ENCODE measurements around the gene YJEFN3.

DNA sequence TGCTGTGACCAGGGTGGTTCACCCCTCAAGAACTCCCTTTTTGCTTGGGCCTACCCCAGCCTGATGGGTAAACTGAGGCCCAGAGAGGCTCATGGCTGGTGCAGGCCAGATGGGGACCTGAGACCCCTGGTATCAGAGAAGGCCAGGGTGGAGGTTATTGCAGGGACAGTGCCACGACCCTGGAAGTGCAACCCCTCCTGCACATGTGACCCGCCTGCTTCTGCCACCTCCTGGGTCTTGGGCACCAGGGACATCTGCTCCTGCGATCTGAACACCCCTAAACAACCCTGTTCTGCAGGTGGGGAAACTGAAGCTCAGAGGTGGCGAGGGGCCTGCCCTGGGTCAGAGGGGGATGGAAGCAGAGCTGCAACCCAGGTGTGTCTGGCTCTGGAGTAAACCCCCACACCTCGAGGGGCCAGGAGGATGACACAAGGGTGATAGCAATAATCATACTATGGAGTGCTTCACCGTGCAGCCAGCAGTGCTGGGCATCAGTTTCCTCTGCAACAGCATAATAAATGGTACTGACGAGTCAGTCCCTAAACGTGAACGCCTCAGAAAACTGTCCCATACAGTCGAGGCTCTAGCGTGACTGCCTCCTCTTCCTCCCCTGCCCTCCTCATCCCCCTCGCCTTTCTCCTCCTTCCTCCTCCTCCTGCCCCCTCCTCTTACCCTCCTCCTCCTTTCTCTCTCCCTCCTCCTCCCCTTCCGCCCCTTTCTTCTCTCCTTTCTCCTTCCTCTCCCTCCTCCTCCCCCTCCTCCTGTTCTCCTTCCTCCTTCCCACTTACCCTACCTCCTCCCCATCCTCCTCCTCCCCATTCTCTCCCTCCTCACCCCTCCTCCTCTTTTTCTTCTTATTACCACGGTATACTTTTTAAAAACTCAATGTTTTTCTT is 4.3 kb downstream of the YJEFN3 start:
- TF ChIP-seq, protein P1, sequence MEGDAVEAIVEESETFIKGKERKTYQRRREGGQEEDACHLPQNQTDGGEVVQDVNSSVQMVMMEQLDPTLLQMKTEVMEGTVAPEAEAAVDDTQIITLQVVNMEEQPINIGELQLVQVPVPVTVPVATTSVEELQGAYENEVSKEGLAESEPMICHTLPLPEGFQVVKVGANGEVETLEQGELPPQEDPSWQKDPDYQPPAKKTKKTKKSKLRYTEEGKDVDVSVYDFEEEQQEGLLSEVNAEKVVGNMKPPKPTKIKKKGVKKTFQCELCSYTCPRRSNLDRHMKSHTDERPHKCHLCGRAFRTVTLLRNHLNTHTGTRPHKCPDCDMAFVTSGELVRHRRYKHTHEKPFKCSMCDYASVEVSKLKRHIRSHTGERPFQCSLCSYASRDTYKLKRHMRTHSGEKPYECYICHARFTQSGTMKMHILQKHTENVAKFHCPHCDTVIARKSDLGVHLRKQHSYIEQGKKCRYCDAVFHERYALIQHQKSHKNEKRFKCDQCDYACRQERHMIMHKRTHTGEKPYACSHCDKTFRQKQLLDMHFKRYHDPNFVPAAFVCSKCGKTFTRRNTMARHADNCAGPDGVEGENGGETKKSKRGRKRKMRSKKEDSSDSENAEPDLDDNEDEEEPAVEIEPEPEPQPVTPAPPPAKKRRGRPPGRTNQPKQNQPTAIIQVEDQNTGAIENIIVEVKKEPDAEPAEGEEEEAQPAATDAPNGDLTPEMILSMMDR (IDR thresholded peaks at IDR 0.05) = no peak
- no peak for TF ChIP-seq POLR2A (IDR thresholded peaks at IDR 0.05)

All from esophagus squamous epithelium (tissue), 4 donors.